OCI-LY7 (cell line): ENCODE data around the gene KCNA1.

Source experiments
- CTCF ChIP-seq: fragments of 200-600 bp; sonication (generic); conservative IDR thresholded peaks from 2 replicates; pipeline ENCODE4 v1.5.1; 2014; ENCODE audit warnings: mild to moderate bottlenecking, antibody characterized with exemption, low read length, moderate library complexity, mixed read lengths
- EZH2phosphoT487 ChIP-seq: fragments of 200-600 bp; sonication (generic); IDR thresholded peaks from 2 replicates; pipeline ENCODE4 v1.6.1; 2018; ENCODE audit warnings: low read depth, borderline replicate concordance, mild to moderate bottlenecking, mixed run types, antibody characterized with exemption, low read length, moderate library complexity, mixed read lengths

- TF ChIP-seq CTCF (no peak), EZH2phosphoT487 (no peak)
Observed at GRCh38 chr12:4874671-4875070, 35.0 kb upstream of the KCNA1 start.
